ENCODE data around the gene CAPZA1. TPM values are rescaled to one million over a fixed set of nuclear protein-coding genes. Genes with fewer than 3 reads are reported as not detected.

The CAPZA1 gene
- total RNA-seq, 1 experiment from 2014 or later: 97.5 TPM

DNA sequence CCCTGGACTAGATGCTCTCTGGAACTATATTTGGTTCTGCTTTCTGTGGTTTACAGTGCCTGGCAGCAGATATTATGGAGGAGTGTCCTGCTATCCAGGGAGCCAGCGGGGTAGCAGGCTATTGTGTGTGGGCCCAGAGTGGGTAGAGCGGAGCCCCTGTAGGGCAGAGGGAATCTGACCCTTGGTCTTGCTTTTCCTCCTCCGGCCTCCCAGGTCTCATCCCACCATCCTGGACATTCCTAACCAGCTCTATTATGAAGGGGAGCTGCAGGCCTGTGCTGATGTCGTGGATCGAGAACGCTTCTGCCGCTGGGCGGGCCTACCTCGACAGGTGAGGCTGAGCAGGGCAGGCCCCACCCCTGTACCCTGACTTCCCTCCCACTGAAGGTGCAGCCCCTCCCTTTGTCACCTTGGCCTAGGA, 78.2 kb downstream of the CAPZA1 start:
- ATAC-seq (peak; percentile 6), DNase-seq (ENCODE audit: low spot score) (no peak)
- TF ChIP-seq, protein P1, sequence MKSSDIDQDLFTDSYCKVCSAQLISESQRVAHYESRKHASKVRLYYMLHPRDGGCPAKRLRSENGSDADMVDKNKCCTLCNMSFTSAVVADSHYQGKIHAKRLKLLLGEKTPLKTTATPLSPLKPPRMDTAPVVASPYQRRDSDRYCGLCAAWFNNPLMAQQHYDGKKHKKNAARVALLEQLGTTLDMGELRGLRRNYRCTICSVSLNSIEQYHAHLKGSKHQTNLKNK (CRISPR knock-in tag; IDR thresholded peaks at IDR 0.05): no peak
- TF ChIP-seq NFE2L1 (CRISPR knock-in tag; IDR thresholded peaks at IDR 0.05): no peak
- TF ChIP-seq, protein P2, sequence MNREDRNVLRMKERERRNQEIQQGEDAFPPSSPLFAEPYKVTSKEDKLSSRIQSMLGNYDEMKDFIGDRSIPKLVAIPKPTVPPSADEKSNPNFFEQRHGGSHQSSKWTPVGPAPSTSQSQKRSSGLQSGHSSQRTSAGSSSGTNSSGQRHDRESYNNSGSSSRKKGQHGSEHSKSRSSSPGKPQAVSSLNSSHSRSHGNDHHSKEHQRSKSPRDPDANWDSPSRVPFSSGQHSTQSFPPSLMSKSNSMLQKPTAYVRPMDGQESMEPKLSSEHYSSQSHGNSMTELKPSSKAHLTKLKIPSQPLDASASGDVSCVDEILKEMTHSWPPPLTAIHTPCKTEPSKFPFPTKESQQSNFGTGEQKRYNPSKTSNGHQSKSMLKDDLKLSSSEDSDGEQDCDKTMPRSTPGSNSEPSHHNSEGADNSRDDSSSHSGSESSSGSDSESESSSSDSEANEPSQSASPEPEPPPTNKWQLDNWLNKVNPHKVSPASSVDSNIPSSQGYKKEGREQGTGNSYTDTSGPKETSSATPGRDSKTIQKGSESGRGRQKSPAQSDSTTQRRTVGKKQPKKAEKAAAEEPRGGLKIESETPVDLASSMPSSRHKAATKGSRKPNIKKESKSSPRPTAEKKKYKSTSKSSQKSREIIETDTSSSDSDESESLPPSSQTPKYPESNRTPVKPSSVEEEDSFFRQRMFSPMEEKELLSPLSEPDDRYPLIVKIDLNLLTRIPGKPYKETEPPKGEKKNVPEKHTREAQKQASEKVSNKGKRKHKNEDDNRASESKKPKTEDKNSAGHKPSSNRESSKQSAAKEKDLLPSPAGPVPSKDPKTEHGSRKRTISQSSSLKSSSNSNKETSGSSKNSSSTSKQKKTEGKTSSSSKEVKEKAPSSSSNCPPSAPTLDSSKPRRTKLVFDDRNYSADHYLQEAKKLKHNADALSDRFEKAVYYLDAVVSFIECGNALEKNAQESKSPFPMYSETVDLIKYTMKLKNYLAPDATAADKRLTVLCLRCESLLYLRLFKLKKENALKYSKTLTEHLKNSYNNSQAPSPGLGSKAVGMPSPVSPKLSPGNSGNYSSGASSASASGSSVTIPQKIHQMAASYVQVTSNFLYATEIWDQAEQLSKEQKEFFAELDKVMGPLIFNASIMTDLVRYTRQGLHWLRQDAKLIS (CRISPR knock-in tag; IDR thresholded peaks at IDR 0.05; ENCODE audit: borderline replicate concordance): no peak
- no peak for TF ChIP-seq ZBTB21 (CRISPR knock-in tag; IDR thresholded peaks at IDR 0.05; ENCODE audit: borderline replicate concordance)
- TF ChIP-seq JAZF1 (CRISPR knock-in tag; IDR thresholded peaks at IDR 0.05): no peak
- TF ChIP-seq ZNF396 (CRISPR knock-in tag; IDR thresholded peaks at IDR 0.05; ENCODE audit: borderline replicate concordance): no peak
- TF ChIP-seq, protein P3, sequence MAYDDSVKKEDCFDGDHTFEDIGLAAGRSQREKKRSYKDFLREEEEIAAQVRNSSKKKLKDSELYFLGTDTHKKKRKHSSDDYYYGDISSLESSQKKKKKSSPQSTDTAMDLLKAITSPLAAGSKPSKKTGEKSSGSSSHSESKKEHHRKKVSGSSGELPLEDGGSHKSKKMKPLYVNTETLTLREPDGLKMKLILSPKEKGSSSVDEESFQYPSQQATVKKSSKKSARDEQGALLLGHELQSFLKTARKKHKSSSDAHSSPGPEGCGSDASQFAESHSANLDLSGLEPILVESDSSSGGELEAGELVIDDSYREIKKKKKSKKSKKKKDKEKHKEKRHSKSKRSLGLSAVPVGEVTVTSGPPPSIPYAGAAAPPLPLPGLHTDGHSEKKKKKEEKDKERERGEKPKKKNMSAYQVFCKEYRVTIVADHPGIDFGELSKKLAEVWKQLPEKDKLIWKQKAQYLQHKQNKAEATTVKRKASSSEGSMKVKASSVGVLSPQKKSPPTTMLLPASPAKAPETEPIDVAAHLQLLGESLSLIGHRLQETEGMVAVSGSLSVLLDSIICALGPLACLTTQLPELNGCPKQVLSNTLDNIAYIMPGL (CRISPR knock-in tag; IDR thresholded peaks at IDR 0.05): no peak
- TF ChIP-seq, protein P4, sequence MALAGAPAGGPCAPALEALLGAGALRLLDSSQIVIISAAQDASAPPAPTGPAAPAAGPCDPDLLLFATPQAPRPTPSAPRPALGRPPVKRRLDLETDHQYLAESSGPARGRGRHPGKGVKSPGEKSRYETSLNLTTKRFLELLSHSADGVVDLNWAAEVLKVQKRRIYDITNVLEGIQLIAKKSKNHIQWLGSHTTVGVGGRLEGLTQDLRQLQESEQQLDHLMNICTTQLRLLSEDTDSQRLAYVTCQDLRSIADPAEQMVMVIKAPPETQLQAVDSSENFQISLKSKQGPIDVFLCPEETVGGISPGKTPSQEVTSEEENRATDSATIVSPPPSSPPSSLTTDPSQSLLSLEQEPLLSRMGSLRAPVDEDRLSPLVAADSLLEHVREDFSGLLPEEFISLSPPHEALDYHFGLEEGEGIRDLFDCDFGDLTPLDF (CRISPR knock-in tag; IDR thresholded peaks at IDR 0.05): no peak
- TF ChIP-seq, protein P5, sequence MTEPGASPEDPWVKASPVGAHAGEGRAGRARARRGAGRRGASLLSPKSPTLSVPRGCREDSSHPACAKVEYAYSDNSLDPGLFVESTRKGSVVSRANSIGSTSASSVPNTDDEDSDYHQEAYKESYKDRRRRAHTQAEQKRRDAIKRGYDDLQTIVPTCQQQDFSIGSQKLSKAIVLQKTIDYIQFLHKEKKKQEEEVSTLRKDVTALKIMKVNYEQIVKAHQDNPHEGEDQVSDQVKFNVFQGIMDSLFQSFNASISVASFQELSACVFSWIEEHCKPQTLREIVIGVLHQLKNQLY (CRISPR knock-in tag; IDR thresholded peaks at IDR 0.05): no peak
- TF ChIP-seq, protein P6, sequence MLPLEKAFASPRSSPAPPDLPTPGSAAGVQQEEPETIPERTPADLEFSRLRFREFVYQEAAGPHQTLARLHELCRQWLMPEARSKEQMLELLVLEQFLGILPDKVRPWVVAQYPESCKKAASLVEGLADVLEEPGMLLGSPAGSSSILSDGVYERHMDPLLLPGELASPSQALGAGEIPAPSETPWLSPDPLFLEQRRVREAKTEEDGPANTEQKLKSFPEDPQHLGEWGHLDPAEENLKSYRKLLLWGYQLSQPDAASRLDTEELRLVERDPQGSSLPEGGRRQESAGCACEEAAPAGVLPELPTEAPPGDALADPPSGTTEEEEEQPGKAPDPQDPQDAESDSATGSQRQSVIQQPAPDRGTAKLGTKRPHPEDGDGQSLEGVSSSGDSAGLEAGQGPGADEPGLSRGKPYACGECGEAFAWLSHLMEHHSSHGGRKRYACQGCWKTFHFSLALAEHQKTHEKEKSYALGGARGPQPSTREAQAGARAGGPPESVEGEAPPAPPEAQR (CRISPR knock-in tag; IDR thresholded peaks at IDR 0.05): no peak
- TF ChIP-seq EMX1 (CRISPR knock-in tag; IDR thresholded peaks at IDR 0.05): no peak
- no peak for TF ChIP-seq NR3C1 (CRISPR knock-in tag; conservative IDR thresholded peaks at IDR 0.05; ENCODE audit: low read depth)
- TF ChIP-seq, protein P7, sequence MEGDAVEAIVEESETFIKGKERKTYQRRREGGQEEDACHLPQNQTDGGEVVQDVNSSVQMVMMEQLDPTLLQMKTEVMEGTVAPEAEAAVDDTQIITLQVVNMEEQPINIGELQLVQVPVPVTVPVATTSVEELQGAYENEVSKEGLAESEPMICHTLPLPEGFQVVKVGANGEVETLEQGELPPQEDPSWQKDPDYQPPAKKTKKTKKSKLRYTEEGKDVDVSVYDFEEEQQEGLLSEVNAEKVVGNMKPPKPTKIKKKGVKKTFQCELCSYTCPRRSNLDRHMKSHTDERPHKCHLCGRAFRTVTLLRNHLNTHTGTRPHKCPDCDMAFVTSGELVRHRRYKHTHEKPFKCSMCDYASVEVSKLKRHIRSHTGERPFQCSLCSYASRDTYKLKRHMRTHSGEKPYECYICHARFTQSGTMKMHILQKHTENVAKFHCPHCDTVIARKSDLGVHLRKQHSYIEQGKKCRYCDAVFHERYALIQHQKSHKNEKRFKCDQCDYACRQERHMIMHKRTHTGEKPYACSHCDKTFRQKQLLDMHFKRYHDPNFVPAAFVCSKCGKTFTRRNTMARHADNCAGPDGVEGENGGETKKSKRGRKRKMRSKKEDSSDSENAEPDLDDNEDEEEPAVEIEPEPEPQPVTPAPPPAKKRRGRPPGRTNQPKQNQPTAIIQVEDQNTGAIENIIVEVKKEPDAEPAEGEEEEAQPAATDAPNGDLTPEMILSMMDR (IDR thresholded peaks at IDR 0.05): no peak
- TF ChIP-seq, protein P8, sequence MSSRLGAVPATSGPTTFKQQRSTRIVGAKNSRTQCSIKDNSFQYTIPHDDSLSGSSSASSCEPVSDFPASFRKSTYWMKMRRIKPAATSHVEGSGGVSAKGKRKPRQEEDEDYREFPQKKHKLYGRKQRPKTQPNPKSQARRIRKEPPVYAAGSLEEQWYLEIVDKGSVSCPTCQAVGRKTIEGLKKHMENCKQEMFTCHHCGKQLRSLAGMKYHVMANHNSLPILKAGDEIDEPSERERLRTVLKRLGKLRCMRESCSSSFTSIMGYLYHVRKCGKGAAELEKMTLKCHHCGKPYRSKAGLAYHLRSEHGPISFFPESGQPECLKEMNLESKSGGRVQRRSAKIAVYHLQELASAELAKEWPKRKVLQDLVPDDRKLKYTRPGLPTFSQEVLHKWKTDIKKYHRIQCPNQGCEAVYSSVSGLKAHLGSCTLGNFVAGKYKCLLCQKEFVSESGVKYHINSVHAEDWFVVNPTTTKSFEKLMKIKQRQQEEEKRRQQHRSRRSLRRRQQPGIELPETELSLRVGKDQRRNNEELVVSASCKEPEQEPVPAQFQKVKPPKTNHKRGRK (CRISPR knock-in tag; IDR thresholded peaks at IDR 0.05; ENCODE audit: borderline replicate concordance): no peak
- TF ChIP-seq, protein P9, sequence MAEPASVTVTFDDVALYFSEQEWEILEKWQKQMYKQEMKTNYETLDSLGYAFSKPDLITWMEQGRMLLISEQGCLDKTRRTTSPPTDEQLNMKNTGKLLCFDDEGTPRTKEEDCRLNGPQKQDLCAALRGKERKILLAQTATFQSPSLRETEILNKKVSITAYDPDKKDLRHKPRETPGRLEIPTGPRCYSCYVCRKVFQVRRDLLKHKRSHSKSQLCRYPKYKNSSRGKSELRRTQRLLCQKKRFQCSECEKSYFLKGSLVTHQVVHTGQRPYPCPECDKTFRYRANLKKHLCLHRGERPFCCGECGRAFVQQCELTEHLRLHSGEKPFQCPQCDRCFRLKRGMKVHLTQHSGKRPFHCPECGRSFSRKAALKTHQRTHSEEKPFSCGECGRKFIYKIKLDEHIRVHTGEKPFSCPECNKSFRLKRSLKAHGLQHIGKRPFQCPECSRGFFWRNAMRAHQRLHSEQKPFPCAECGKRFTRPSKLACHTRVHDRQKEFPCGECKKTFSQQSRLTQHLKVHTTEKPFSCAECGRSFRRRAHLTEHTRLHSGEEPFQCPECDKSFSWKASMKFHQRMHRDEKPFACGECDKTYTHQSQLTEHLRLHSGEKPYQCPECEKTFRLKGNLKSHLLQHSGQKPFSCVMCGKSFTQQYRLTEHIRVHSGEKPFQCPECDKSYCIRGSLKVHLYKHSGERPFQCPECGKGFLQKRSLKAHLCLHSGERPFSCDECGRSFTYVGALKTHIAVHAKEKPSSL (CRISPR knock-in tag; conservative IDR thresholded peaks at IDR 0.05): no peak
- Mint-ChIP-seq H3K36me3 (peaks cover 59% of the 10 kb centered on the region), H3K4me1 (peaks cover 52% of the 10 kb centered on the region), H3K27me3 (ENCODE audit: low read depth) (peaks cover 22% of the 10 kb centered on the region), H3K4me3 (no peak overlapping the region), H3K9me3 (no peaks in the 10 kb centered on the region), H3K27ac (no peak overlapping the region)
- ChIA-PET POLR2A (interaction anchor here (1.0 kb wide), 1 partner anchor 302 kb away, joined by 3 read pairs; the partner anchor contains the start of gene CTTNBP2NL), CTCF (interaction anchor here (0.6 to 2.7 kb wide), 5 partner anchors 9 to 307 kb away, joined by 3 to 16 read pairs (median 4); partner anchors contain the start of gene MOV10)
